Measurements from ENCODE around the gene ITGAE.

DNA sequence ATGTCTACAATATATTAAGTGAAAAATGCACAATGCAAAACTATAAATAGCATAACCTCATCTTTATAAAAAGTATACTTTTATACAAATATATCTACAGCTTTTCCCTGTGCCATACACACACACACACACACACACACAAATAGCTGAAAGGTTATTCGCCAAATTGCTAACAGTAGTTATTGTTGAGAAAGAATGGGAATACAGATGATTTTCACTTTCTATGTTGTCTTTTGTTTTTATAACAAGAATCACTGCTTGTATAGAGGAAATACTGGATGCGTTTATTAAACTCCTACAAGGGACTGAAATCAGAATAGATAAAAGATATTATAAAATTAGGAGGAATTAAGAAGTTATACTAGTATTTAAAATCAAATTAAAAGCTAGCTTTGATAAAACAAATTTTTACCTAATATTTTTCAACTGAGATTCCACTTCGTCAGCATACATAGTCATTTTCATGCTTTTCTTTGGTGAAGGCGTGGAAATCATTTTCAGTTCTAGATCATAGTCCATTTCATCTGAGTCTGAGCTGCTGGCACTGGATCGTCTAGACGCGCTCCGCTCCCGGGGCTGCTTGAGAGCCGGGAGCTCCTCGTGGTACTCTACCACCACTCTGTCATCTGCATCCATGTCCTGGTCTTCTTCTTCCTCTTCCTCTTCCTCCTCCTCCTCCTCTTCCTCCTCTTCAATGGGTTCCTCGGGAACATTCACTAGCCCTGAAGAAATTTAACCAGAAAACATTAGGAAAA, 17.0 kb upstream of the ITGAE start:
- TF ChIP-seq POLR2AphosphoS5 (IDR thresholded peaks at IDR 0.05; ENCODE audit: low read depth, low read length), result no peak
- TF ChIP-seq POLR2A (IDR thresholded peaks at IDR 0.05; ENCODE audit: low read depth, low read length), result no peak
- TF ChIP-seq TAF1 (IDR thresholded peaks at IDR 0.05; ENCODE audit: low read depth, low read length), result no peak
- no peak for TF ChIP-seq SPI1 (IDR thresholded peaks at IDR 0.05; ENCODE audit: low read depth, low read length)
- no peak for TF ChIP-seq PAX5 (IDR thresholded peaks at IDR 0.05; ENCODE audit: insufficient read depth, low read length, severe bottlenecking)
- no peak for TF ChIP-seq POU2F2 (IDR thresholded peaks at IDR 0.05; ENCODE audit: low read depth, low read length)
